Fibroblast of villous mesenchyme (primary cell): ENCODE results near the gene ASB16. TPM values are rescaled to one million over a fixed set of nuclear protein-coding genes. Genes with fewer than 3 reads are reported as not detected.

ENCODE experiments used
- DNase-seq: peaks from one replicate; pipeline ENCODE4 v3.0.0-alpha.2; 2010; ENCODE audit warnings: low read depth
- H3K4me3 ChIP-seq: 2 replicates; pipeline ENCODE4 v1.5.1; 2011; ENCODE audit warnings: low read depth, mild to moderate bottlenecking, low read length
- total RNA-seq: library from RNA; depleted of rRNA; stranded (reverse); fragments of >200 nt; gene quantifications from 2 replicates; pipeline ENCODE4 v1.2.3, GENCODE V29; 2012
- TF ChIP-seq, protein P1 (sequence below): IDR thresholded peaks from 2 replicates; pipeline ENCODE4 v1.5.1; 2012; ENCODE audit warnings: low read depth, mild to moderate bottlenecking, low read length; ENCODE audit not compliant: insufficient read depth

ASB16 gene
- total RNA-seq, 1 donor: not detected

DNA sequence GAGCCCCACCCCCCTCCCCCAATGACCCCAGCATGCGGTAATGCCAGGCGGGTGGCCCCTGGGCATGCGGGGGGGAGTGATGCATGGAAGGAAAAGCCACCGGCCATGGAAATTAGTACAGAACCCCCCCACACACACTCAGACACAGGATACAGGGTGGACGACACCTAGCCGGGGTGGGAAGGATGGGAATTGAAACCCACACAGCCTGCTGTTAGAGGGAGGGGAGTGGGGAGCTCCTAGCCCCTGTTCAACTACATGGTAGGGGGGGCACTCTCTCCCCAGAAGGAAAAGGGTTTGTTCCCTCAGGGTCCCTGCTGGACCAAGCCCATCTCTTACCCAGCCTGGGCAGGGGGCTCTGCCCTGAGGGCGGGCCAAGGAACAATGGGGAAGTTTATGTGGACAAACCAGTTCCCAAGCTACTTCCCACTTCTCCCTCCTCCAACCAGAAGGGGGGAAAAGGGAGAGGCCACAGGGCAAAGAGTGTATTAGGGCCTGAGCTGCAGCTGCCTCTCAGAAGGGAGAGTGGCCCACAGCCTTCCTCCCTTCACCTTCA, 21.5 kb downstream of the ASB16 start:
- DNase-seq: no peak
- no peak overlapping the region for H3K4me3 ChIP-seq
- TF ChIP-seq, protein P1, sequence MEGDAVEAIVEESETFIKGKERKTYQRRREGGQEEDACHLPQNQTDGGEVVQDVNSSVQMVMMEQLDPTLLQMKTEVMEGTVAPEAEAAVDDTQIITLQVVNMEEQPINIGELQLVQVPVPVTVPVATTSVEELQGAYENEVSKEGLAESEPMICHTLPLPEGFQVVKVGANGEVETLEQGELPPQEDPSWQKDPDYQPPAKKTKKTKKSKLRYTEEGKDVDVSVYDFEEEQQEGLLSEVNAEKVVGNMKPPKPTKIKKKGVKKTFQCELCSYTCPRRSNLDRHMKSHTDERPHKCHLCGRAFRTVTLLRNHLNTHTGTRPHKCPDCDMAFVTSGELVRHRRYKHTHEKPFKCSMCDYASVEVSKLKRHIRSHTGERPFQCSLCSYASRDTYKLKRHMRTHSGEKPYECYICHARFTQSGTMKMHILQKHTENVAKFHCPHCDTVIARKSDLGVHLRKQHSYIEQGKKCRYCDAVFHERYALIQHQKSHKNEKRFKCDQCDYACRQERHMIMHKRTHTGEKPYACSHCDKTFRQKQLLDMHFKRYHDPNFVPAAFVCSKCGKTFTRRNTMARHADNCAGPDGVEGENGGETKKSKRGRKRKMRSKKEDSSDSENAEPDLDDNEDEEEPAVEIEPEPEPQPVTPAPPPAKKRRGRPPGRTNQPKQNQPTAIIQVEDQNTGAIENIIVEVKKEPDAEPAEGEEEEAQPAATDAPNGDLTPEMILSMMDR: no peak

- no peak for DNase-seq
- H3K4me3 ChIP-seq: no peak overlapping the region
- TF ChIP-seq, protein P1: no peak
Observed at GRCh38 chr17:44192750-44193149, 22.2 kb downstream of the ASB16 start.

DNA sequence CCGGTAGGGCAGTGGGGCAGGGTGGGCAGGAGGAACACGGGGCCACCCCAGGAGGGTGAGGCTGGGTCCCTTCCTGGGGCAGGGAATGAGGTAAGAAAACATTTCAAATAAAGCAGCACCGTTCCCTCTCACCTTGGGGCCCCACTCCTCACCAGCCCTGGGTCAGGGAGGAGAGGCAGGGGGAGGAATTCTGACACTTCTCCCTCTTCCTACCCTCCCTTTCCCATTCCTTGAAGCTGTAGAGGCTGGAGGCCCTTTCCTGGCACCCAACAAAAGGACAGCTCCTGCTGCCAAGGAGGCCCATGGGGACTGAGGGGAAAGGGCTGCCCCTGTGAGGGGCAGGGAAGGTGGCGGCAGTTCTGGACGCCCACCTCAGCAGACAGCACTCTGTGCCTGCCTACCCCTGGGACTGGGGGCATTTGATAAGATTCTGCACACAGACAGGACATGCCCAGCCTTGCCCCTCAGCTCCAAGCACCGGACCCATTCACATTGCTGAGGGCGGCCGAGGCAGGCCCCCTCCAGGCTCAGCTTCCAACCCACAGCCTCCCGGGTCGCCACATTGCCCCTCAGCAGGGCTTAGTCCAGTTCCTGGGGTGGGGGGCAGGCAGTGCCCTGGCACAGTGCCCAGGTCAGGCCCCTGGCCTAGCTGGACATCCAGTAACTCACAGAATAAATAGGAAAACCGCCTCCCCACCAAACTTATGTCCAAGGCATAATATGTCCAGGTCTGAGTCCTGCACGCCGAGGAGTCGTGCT, 23.0 kb downstream of the ASB16 start:
- no peak overlapping the region for H3K4me3 ChIP-seq
- DNase-seq: no peak
- TF ChIP-seq, protein P1: no peak

DNA sequence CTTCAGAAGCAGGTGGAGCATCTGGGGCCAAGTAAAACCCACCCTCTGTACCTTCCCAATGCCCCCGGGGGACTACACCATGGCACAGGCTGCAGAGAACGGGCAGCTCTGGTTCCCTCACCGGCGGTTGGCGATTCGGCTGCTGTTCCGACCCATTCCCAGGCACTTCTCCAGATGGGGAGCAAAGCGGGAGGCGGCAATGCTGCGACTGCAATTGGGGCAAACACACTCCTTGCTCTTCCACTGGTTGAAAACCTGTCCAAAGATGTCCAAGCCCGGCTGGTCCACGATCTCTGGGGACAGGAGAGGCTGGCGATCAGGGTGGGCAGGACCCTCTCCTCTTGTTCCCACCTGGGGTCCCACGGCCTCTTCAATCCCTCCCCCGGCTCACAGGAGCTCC, 26.6 kb downstream of the ASB16 start:
- TF ChIP-seq, protein P1: no peak
- H3K4me3 ChIP-seq: no peak overlapping the region
- DNase-seq: no peak

- TF ChIP-seq, protein P1: peak; percentile 30
- peak; percentile 63 for DNase-seq
- peak overlapping the region; percentile 85 for H3K4me3 ChIP-seq
Observed at GRCh38 chr17:44197980-44198720, 27.6 kb downstream of the ASB16 start.

DNA sequence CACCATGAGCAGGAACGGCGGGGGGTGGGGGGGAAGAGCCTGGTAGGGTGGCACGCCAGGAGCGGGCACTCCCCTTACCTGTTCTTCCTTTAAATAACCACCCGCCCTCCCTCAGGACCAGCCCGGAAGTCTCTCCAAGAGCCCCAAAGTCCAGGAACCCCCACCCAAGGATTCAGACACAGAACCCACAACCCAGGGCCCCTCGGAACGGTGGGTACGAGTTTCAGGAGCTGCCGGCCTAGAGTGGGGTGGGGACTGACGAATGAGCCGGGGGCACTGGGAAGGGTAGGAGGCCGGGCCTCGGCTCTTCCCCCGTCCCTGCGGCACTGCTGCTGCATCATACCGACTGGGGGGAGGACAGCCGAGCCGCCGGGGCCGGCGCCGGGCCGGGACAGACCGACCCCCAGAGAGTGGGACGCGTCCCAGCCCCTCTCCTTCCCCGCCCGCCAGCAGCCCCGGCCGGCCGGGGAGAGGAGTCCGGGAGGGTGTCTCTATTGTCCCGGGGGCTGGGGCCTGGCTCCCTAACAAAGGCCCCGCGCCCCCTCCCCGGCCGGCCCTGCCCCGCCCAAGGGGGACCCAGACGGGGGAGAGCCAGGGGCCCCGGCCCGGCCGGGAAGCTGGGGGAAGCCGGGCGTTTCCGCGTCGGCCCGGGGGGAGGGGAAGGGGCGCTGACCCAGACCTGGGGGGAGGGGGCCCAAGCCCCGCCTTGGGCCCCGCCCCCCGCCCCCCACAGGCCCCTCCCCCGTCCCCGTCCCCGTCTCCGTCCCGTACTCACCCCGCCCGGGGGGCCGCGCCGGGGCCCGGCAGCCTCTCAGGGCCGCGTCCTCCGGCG, 28.4 kb downstream of the ASB16 start:
- TF ChIP-seq, protein P1: no peak
- DNase-seq: peak; percentile 58
- peak overlapping the region; percentile 85 for H3K4me3 ChIP-seq
